ENCODE data around the gene SLC34A3. TPM values are rescaled to one million over a fixed set of nuclear protein-coding genes. Genes with fewer than 3 reads are reported as not detected.
"Not testable (repeated sequence)": the region's sequence is repeated elsewhere in the genome, so short reads cannot be mapped to it uniquely, and the experiment has no call there.

Gene SLC34A3
- total RNA-seq, 1 donor from 2014 or later: not detected

DNA sequence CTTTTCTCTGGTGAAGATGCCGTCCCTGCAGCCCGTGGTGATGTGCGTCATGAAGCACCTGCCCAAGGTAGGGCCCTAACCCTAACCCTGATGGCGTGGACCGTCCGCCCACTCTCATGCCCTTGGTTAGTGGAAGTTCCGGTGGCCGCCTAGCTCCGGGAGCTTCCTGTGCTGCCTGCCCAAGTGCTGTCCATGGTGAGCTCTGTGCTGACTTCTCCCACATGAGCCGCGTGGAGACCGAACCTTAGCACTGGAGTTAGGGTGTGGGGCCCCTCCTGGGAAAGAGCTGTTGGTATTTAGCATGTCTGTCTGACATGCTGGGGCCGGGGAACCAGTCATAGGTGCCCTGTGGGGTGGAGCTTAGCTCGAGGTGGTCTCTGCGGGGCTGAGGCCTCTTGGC is 25.7 kb downstream of the SLC34A3 start:
- TF ChIP-seq, protein P1, sequence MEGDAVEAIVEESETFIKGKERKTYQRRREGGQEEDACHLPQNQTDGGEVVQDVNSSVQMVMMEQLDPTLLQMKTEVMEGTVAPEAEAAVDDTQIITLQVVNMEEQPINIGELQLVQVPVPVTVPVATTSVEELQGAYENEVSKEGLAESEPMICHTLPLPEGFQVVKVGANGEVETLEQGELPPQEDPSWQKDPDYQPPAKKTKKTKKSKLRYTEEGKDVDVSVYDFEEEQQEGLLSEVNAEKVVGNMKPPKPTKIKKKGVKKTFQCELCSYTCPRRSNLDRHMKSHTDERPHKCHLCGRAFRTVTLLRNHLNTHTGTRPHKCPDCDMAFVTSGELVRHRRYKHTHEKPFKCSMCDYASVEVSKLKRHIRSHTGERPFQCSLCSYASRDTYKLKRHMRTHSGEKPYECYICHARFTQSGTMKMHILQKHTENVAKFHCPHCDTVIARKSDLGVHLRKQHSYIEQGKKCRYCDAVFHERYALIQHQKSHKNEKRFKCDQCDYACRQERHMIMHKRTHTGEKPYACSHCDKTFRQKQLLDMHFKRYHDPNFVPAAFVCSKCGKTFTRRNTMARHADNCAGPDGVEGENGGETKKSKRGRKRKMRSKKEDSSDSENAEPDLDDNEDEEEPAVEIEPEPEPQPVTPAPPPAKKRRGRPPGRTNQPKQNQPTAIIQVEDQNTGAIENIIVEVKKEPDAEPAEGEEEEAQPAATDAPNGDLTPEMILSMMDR (conservative IDR thresholded peaks at IDR 0.05): no peak
- H3K36me3 Mint-ChIP-seq (ENCODE audit: low read depth): peaks cover 3% of the 10 kb centered on the region
- no peak overlapping the region for H3K27ac Mint-ChIP-seq (ENCODE audit: unreplicated experiment)
- H3K4me1 Mint-ChIP-seq: peaks cover 8% of the 10 kb centered on the region
- no peaks in the 10 kb centered on the region for H3K9me3 Mint-ChIP-seq
- H3K27me3 Mint-ChIP-seq (ENCODE audit: low read depth): peaks cover 3% of the 10 kb centered on the region
- no peak for DNase-seq (ENCODE audit: low read depth, low spot score)
- H3K4me3 Mint-ChIP-seq: peak overlapping the region; percentile 88

DNA sequence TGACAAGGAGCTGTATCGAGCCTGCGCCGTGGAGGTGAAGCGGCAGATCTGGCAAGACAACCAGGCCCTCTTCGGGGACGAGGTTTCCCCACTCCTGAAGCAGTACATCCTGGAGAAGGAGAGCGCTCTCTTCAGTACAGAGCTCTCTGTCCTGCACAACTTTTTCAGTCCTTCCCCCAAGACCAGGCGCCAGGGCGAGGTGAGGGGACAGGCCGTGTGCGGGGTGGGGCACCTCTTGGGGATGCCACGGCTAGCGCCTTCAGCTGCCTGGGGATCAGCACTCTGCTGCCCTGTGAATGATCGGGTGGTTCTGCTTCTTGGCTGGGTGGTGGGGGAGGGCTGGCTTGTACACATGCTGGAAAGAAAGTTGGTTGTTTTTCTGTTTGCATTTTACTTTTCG is 26.2 kb downstream of the SLC34A3 start:
- DNase-seq (ENCODE audit: low read depth, low spot score): no peak
- Mint-ChIP-seq H3K27ac (ENCODE audit: unreplicated experiment) (no peak overlapping the region), H3K27me3 (ENCODE audit: low read depth) (peaks cover 3% of the 10 kb centered on the region), H3K9me3 (no peaks in the 10 kb centered on the region), H3K4me1 (peaks cover 10% of the 10 kb centered on the region), H3K4me3 (peak overlapping the region; percentile 88), H3K36me3 (ENCODE audit: low read depth) (peaks cover 7% of the 10 kb centered on the region)
- TF ChIP-seq, protein P1 (conservative IDR thresholded peaks at IDR 0.05): no peak

DNA sequence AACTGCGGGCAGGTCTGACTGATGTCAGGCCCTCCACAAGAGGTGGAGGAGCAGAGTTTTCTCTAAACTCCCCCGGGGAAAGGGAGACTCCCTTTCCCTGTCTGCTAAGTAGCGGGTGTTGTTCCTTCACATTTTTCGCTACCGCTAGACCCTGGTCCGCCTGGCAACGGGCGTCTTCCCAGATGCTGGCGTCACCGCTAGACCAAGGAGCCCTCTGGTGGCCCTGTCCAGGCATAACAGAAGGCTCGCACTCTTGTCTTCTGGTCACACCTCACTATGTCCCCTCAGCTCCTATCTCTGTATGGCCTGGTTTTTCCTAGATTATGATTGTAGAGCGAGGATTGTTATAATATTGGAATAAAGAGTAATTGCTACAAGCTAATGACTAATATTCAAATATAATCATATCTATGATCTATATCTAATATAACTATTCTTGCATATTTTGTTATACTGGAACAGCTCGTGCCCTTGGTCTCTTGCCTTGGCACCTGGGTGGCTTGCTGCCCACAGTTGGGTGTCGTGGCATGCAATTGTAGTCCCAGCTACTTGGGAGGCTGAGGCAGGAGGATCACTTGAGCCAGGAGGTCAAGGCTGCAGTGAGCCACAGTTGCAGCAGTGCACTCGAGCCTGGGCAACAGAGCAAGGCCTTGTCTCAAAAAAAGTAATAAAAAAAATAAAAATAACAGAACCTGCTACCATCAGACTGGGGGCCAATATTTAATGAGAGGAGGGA is 31.6 kb downstream of the SLC34A3 start:
- H3K4me3 Mint-ChIP-seq: peak overlapping the region; percentile 47
- H3K27me3 Mint-ChIP-seq (ENCODE audit: low read depth); H3K36me3 Mint-ChIP-seq (ENCODE audit: low read depth); H3K4me1 Mint-ChIP-seq; H3K9me3 Mint-ChIP-seq; DNase-seq (ENCODE audit: low read depth, low spot score); H3K27ac Mint-ChIP-seq (ENCODE audit: unreplicated experiment): not testable (repeated sequence)
- TF ChIP-seq, protein P1 (conservative IDR thresholded peaks at IDR 0.05): peak; percentile 62

GRCh38 chr9:137262909-137263285 is 32.2 kb downstream of the SLC34A3 start:
- no peak overlapping the region for H3K4me3 Mint-ChIP-seq
- no peak for DNase-seq (ENCODE audit: low read depth, low spot score)
- H3K27ac Mint-ChIP-seq (ENCODE audit: unreplicated experiment): no peak overlapping the region
- no peaks in the 10 kb centered on the region for H3K27me3 Mint-ChIP-seq (ENCODE audit: low read depth)
- H3K4me1 Mint-ChIP-seq: peaks cover 5% of the 10 kb centered on the region
- TF ChIP-seq, protein P1 (conservative IDR thresholded peaks at IDR 0.05): no peak
- peaks cover 6% of the 10 kb centered on the region for H3K36me3 Mint-ChIP-seq (ENCODE audit: low read depth)
- no peaks in the 10 kb centered on the region for H3K9me3 Mint-ChIP-seq

DNA sequence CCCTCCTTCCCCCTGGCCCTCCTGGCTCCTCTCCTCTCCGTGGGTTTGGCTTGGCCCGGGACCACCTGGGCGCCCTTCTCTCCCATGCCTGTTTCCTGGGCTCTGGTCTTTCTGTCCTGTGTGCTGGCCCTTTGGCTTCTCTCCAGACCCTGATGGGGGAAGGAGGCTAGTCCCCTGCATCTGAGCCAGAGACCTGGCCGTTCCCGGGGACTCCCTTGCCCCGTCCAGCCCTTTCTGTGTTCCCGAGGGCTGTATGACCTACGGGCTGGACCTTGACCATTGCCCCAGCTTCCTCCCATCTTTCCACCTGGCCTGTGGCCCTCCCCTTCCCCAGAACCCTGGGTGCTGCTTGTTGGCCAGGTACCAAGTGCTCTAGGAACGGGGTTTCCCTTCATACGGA is 32.8 kb downstream of the SLC34A3 start:
- TF ChIP-seq, protein P1 (conservative IDR thresholded peaks at IDR 0.05): no peak
- no peak for DNase-seq (ENCODE audit: low read depth, low spot score)
- Mint-ChIP-seq H3K9me3 (no peaks in the 10 kb centered on the region), H3K4me1 (peaks cover 7% of the 10 kb centered on the region), H3K4me3 (peak overlapping the region; percentile 12), H3K27ac (ENCODE audit: unreplicated experiment) (peak overlapping the region; percentile 6), H3K36me3 (ENCODE audit: low read depth) (peaks cover 7% of the 10 kb centered on the region), H3K27me3 (ENCODE audit: low read depth) (no peaks in the 10 kb centered on the region)

All from neural crest cell (in vitro differentiated cells).